ENCODE results near the gene NUP88. TPM values are rescaled to one million over a fixed set of nuclear protein-coding genes. Genes with fewer than 3 reads are reported as not detected.
"Not testable (repeated sequence)": the region's sequence is repeated elsewhere in the genome, so short reads cannot be mapped to it uniquely, and the experiment has no call there.

Gene NUP88
- total and polyA plus RNA-seq, 4 donors = 39.6 to 124 (median 57.4) TPM

DNA sequence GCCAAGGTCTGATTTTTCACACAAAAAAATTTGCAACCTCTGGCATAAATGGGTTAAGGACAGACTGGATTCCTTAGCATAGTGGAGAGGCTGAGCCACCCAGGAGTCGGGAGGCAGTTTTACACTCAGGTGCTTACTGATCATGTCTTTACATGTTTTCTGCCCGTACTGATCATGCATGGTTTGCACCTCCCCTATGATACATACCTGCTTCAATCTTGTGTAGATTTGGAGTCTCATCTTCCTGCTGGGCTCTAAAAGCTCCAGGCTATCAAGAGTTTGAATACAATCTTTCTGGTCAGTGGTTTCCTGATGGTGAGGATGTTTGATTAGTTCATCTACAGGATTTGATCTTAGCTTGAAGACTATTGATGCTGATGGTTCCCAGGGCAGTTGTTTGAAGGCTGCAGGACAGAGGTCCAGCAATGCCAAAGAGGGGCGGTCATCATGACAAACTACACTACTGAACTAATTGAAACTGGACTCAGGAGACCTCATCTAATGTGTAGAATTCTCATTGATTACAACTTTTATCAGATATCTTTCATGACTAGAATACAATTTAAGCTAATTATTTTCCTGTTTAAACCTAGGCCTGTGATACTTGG is 12.6 kb upstream of the NUP88 start (continued):
- TF ChIP-seq YY1 (IDR thresholded peaks at IDR 0.05) = no peak
- no peak for TF ChIP-seq HNF4G (IDR thresholded peaks at IDR 0.05)
- TF ChIP-seq, protein P1, sequence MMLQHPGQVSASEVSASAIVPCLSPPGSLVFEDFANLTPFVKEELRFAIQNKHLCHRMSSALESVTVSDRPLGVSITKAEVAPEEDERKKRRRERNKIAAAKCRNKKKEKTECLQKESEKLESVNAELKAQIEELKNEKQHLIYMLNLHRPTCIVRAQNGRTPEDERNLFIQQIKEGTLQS (IDR thresholded peaks at IDR 0.05) = no peak

GRCh38 chr17:5431234-5431633 is 11.8 kb upstream of the NUP88 start:
- not testable (repeated sequence) for H3K4me1 ChIP-seq (ENCODE audit: control insufficient read depth in 4 of 4, insufficient read depth in 4 of 4, low read length in 3 of 4); H3K27ac ChIP-seq (ENCODE audit: low read depth in 1 of 2, low read length in 2 of 2); H3K9me3 ChIP-seq (ENCODE audit: control insufficient read depth in 4 of 4, low read length in 3 of 4); DNase-seq (ENCODE audit: low spot score); H3K27me3 ChIP-seq (ENCODE audit: control insufficient read depth in 4 of 4, insufficient read depth in 4 of 4, low read length in 3 of 4); H3K4me3 ChIP-seq (ENCODE audit: low read depth in 1 of 3, low read length in 3 of 3); H3K9ac ChIP-seq (ENCODE audit: low read depth in 1 of 2, low read length in 2 of 2)
- H3K36me3 ChIP-seq (ENCODE audit: control insufficient read depth in 4 of 4, insufficient read depth in 3 of 4, low read depth in 1 of 4, low read length in 3 of 4) = peaks cover 8 to 71% (median 61%) of the 10 kb centered on the region in 4 donors
- whole genome bisulfite sequencing = 93% methylated on average over 5 of the region's 5 CpGs

GRCh38 chr17:5430413-5430999 is 11.0 kb upstream of the NUP88 start:
- H3K9me3 ChIP-seq (ENCODE audit: control insufficient read depth in 4 of 4, low read length in 3 of 4) = no peaks in the 10 kb centered on the region
- DNase-seq (ENCODE audit: low spot score) = no peak
- H3K4me1 ChIP-seq (ENCODE audit: control insufficient read depth in 4 of 4, insufficient read depth in 4 of 4, low read length in 3 of 4) = no peaks in the 10 kb centered on the region
- H3K27me3 ChIP-seq (ENCODE audit: control insufficient read depth in 4 of 4, insufficient read depth in 4 of 4, low read length in 3 of 4) = no peaks in the 10 kb centered on the region
- no peak overlapping the region for H3K27ac ChIP-seq (ENCODE audit: low read depth in 1 of 2, low read length in 2 of 2)
- no peak overlapping the region for H3K4me3 ChIP-seq (ENCODE audit: low read depth in 1 of 3, low read length in 3 of 3)
- H3K36me3 ChIP-seq (ENCODE audit: control insufficient read depth in 4 of 4, insufficient read depth in 3 of 4, low read depth in 1 of 4, low read length in 3 of 4) = peaks cover 9 to 78% (median 67%) of the 10 kb centered on the region in 4 donors
- no peak overlapping the region for H3K9ac ChIP-seq (ENCODE audit: low read depth in 1 of 2, low read length in 2 of 2)
- no peak for TF ChIP-seq EGR1 (IDR thresholded peaks at IDR 0.05; ENCODE audit: low read depth in 2 of 2)
- no peak for TF ChIP-seq CTCF (IDR thresholded peaks at IDR 0.05; ENCODE audit: low read depth, low read length, missing input control)
- TF ChIP-seq, protein P2, sequence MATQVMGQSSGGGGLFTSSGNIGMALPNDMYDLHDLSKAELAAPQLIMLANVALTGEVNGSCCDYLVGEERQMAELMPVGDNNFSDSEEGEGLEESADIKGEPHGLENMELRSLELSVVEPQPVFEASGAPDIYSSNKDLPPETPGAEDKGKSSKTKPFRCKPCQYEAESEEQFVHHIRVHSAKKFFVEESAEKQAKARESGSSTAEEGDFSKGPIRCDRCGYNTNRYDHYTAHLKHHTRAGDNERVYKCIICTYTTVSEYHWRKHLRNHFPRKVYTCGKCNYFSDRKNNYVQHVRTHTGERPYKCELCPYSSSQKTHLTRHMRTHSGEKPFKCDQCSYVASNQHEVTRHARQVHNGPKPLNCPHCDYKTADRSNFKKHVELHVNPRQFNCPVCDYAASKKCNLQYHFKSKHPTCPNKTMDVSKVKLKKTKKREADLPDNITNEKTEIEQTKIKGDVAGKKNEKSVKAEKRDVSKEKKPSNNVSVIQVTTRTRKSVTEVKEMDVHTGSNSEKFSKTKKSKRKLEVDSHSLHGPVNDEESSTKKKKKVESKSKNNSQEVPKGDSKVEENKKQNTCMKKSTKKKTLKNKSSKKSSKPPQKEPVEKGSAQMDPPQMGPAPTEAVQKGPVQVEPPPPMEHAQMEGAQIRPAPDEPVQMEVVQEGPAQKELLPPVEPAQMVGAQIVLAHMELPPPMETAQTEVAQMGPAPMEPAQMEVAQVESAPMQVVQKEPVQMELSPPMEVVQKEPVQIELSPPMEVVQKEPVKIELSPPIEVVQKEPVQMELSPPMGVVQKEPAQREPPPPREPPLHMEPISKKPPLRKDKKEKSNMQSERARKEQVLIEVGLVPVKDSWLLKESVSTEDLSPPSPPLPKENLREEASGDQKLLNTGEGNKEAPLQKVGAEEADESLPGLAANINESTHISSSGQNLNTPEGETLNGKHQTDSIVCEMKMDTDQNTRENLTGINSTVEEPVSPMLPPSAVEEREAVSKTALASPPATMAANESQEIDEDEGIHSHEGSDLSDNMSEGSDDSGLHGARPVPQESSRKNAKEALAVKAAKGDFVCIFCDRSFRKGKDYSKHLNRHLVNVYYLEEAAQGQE (IDR thresholded peaks at IDR 0.05) = no peak
- no peak for TF ChIP-seq FOXA1 (IDR thresholded peaks at IDR 0.05)
- no peak for TF ChIP-seq MAX (IDR thresholded peaks at IDR 0.05)
- no peak for TF ChIP-seq NR2F2 (IDR thresholded peaks at IDR 0.05)
- TF ChIP-seq JUND (IDR thresholded peaks at IDR 0.05) = no peak
- no peak for TF ChIP-seq FOXA2 (IDR thresholded peaks at IDR 0.05)
- no peak for TF ChIP-seq RXRA (IDR thresholded peaks at IDR 0.05)
- TF ChIP-seq HNF4A (conservative IDR thresholded peaks at IDR 0.05) = no peak
- no peak for TF ChIP-seq HNF4G (IDR thresholded peaks at IDR 0.05)
- TF ChIP-seq SP1 (IDR thresholded peaks at IDR 0.05) = no peak
- no peak for TF ChIP-seq YY1 (IDR thresholded peaks at IDR 0.05)
- TF ChIP-seq, protein P3, sequence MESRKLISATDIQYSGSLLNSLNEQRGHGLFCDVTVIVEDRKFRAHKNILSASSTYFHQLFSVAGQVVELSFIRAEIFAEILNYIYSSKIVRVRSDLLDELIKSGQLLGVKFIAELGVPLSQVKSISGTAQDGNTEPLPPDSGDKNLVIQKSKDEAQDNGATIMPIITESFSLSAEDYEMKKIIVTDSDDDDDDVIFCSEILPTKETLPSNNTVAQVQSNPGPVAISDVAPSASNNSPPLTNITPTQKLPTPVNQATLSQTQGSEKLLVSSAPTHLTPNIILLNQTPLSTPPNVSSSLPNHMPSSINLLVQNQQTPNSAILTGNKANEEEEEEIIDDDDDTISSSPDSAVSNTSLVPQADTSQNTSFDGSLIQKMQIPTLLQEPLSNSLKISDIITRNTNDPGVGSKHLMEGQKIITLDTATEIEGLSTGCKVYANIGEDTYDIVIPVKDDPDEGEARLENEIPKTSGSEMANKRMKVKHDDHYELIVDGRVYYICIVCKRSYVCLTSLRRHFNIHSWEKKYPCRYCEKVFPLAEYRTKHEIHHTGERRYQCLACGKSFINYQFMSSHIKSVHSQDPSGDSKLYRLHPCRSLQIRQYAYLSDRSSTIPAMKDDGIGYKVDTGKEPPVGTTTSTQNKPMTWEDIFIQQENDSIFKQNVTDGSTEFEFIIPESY (IDR thresholded peaks at IDR 0.05) = no peak
- TF ChIP-seq, protein P1 (IDR thresholded peaks at IDR 0.05) = no peak
- no peak for TF ChIP-seq GABPA (IDR thresholded peaks at IDR 0.05 in 1 of 2, conservative IDR thresholded peaks at IDR 0.05 in 1 of 2)
- TF ChIP-seq RAD21 (IDR thresholded peaks at IDR 0.05) = no peak
- WGBS = 83% methylated on average over 3 of the region's 3 CpGs

All from liver (tissue), 9 donors.